Measurements from ENCODE around the gene PTH2R.
"Not testable (repeated sequence)": the region's sequence is repeated elsewhere in the genome, so short reads cannot be mapped to it uniquely, and the experiment has no call there.

Gene PTH2R

GRCh38 chr2:208392300-208392699 is 14.3 kb upstream of the PTH2R start:
- no peak for DNase-seq (ENCODE audit: low spot score)

DNA sequence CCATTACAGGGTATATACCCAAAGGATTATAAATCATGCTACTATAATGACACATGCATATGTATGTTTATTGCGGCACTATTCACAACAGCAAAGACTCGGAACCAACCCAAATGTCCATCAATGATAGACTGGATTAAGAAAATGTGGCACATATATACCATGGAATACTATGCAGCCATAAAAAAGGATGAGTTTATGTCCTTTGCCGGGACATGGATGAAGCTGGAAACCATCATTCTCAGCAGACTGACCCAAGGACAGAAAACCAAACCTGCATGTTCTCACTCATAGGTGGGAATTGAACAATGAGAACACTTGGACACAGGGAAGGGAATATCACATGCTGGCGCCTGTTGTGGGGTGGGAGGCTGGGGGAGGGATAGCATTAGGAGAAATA is 9.8 kb upstream of the PTH2R start:
- DNase-seq (ENCODE audit: low spot score) = not testable (repeated sequence)

DNA sequence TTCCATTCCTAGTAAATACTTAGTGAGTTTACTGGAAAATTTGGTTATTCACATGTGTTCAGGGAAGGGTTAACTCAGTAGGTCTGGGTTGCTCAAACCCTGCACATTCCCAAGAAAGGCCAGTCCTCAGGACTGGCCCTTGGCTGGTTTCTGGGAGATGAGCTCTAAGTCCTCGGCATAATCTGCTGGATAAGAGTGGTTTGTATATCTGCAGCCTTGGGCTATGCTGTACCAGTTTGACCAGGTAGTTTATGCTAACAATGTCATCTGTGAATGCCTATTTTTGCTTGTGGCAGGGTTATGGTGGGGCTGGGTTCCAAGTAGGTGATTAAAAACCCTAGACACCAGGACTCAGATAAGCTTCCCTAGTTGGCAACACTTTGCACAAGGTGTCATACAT is 7.4 kb upstream of the PTH2R start:
- DNase-seq (ENCODE audit: low spot score) = no peak

- peak; percentile 51 for DNase-seq (ENCODE audit: low spot score)
Observed at GRCh38 chr2:208407667-208408066, 1.1 kb downstream of the PTH2R start.

DNA sequence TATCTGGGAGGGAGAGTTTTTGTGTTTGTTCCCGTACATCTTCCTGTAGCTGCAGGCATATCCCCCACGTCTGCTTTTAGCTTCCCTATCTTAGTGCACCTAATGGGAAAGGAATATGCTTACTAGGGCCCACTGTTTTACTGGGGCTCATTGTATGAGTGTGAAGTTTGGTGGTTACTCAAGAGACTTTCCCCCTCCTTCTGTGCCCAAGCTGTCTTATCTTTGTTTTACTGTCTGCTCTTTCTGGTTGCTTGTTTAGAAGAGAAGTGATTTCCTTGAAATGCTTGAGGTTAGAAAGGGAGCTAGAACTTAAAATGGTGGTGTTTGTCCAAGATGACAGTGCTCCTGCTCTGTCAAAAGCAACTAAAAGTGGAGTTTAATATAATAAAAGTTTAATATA is 7.3 kb downstream of the PTH2R start:
- DNase-seq (ENCODE audit: low spot score) = no peak

GRCh38 chr2:208415255-208415654 is 8.7 kb downstream of the PTH2R start:
- no peak for DNase-seq (ENCODE audit: low spot score)

GRCh38 chr2:208415897-208416296 is 9.3 kb downstream of the PTH2R start:
- DNase-seq (ENCODE audit: low spot score) = no peak

- DNase-seq (ENCODE audit: low spot score) = no peak
Observed at GRCh38 chr2:208426412-208427045, 19.9 kb downstream of the PTH2R start.

DNA sequence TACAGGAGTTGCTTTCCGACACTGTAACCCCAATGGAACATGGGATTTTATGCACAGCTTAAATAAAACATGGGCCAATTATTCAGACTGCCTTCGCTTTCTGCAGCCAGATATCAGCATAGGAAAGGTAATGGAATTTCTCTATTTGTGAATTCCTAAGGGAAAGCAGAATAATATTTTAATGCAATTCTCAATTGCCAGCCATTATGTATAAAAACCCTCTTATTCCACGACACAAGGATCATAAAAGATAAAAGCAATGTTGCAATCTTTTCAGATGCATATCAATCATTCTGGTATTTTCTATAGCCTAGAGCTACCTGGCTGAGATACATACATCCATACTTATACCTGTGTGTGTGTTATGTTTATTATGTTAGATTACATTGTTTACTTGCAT is 31.2 kb downstream of the PTH2R start:
- no peak for DNase-seq (ENCODE audit: low spot score)

GRCh38 chr2:208440716-208441115 is 34.1 kb downstream of the PTH2R start:
- no peak for DNase-seq (ENCODE audit: low spot score)

DNA sequence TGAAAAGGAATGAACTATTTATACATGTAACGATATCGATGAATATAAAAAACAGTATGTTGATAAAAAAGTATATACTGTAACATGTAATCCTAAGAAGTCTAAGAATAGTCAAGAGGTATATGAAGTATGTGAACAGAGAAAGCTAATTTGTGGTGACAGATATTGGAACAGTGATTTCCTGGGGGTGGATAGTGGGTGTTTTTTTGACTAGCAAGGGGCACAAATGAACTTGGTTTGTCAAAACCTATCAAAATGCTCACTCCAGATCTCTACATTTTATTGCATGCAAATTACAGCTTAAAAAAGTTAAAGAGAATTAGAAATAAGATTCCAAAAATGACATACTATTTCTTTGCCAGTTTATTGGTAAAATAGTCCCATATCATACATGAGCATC is 35.4 kb downstream of the PTH2R start:
- no peak for DNase-seq (ENCODE audit: low spot score)

DNA sequence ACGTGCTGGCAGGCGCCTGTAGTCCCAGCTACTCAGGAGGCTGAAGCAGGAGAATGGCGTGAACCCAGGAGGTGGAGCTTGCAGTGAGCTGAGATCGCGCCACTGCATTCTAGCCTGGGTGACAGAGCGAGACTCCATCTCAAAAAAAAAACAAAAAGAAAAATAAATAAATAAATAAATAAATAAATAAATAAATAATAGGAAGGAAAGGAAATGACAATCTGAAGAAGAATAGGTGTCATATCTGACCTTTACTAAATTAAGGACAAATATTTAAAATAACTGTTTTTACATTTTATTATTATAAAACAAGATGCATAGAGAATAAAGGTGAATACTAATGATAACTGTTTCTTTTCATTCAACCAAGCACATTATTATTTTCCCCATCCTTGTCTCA is 40.9 kb downstream of the PTH2R start:
- not testable (repeated sequence) for DNase-seq (ENCODE audit: low spot score)

- DNase-seq (ENCODE audit: low spot score) = no peak
Observed at GRCh38 chr2:208451061-208451460, 44.5 kb downstream of the PTH2R start.

DNA sequence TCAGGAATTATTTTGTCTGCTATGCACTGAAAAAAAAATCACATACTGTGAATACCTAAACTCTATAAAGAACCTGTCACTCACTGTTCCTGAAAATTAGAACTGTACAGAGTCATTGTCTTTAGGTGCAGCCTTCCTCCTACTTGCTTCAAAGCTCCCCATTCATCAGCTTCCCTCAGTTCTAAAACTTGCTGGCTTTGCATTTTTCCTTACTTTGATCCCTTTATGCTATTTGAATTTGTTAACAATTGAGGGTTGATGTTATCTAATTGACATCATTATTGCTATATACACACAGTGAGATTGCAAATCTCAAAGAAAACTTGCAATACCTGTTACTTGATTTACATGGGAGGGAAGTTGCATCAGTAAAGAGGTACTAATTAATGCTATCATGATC is 48.3 kb downstream of the PTH2R start:
- no peak for DNase-seq (ENCODE audit: low spot score)

DNA sequence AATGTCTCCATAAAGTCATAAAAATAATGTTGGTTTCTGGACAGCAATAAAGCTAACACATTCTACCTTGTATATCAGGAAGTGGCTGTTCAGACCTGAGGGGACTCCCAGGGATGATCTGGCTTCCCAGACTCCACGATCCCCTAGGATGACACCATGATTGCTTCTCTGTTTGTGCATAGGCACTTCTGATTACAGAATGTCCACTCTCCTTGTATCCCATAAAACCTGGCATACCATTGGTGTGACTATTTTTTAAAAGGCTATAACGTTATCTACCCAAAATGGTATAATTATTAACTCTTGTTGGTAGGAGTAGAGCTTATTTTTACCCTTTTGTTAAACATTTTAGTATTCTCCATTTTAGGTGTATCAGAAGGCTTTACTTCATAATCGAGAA is 57.1 kb downstream of the PTH2R start:
- no peak for DNase-seq (ENCODE audit: low spot score)

- DNase-seq (ENCODE audit: low spot score) = no peak
Observed at GRCh38 chr2:208464205-208464604, 57.6 kb downstream of the PTH2R start.

GRCh38 chr2:208466151-208466919 is 59.7 kb downstream of the PTH2R start:
- peak; percentile 62 for DNase-seq (ENCODE audit: low spot score)

- DNase-seq (ENCODE audit: low spot score) = no peak
Observed at GRCh38 chr2:208466920-208467298, 60.3 kb downstream of the PTH2R start.

GRCh38 chr2:208467564-208467963 is 61.0 kb downstream of the PTH2R start:
- DNase-seq (ENCODE audit: low spot score) = no peak

DNA sequence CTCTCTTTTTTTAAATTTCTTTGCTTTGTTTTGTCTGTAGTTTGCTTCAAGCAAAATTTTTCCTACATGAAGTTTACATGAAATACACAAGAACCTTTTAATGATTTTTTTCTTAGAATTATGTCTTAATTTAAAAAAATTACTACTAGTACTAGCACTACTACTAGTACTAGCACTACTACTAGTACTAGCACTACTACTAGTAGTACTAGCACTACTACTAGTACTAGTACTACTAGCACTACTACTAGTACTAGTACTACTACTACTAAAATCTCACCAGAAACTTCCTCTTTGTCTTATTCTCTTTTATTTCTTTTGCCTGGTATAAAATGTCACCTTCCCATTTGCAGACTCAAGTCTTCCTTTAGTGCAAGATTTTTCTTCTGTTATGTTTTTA is 71.1 kb downstream of the PTH2R start:
- no peak for DNase-seq (ENCODE audit: low spot score)

DNA sequence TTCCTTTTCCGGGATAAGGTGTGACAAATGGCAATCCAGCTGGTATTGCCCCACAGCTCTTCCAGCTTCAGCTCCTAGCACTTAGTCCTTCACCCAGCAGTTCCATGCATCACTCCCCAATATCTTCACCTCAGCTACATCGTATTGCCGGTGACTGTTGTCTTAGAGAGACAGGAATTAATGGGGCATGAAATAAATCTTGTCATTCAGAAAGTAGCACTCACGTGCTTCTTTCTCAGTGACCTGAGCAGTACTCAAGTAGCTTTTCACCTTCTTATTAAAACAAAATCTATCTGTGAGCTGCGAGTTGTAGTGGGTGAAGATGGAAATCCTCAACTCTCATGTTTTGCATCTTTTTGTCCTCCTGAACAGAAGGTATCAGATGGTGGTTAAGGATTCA is 72.8 kb downstream of the PTH2R start:
- DNase-seq (ENCODE audit: low spot score) = no peak

DNA sequence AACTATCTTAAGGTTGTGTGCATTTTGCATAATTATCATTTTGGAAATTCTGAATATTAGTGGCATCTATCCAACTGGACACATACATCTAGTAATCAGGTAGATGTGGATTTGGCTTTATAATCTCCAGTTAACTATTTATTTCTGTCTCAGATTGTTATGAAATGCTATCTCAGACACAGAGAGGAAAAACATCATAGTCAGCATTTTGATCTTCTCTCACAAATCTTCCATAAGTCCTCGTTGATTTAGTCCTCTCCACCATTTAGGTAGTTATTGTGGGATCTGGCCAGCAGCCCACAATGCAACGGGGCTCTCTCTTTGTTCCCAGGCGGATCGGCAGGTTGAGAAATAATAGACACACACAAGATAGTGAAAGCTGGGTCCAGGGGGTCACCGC is 75.4 kb downstream of the PTH2R start:
- not testable (repeated sequence) for DNase-seq (ENCODE audit: low spot score)

GRCh38 chr2:208482453-208483015 is 75.9 kb downstream of the PTH2R start:
- DNase-seq (ENCODE audit: low spot score) = not testable (repeated sequence)

DNA sequence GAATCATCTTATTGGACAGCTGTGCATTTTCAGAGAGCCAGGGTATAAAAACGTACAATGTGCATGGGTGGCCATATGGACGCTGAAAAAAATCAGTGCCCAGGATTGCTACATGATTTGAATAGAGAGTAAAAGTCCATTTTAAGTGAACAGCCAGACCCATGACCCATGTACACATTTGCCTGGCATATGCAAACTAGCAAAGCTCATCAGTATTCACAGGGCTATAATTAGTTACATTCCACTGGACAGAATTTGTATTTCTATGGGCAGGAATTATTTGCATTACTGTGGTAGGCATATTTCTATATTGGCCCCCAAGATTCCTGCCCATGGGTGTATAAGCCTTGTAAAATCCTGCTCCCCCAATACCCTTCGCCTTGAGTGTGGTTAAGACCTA is 78.8 kb downstream of the PTH2R start:
- DNase-seq (ENCODE audit: low spot score) = no peak

Data from D341Med (cell line).